GM23338 (cell line): ENCODE results near the gene TMPRSS5. TPM values are rescaled to one million over a fixed set of nuclear protein-coding genes. Genes with fewer than 3 reads are reported as not detected.

ENCODE experiments used
- CREB1 ChIP-seq: fragments of 250-450 bp; sonication (Bioruptor Pico); IDR thresholded peaks from 2 replicates; pipeline ENCODE4 v1.5.0; 2020; ENCODE audit warnings: low read depth, mild to moderate bottlenecking, moderate library complexity
- ETS1 ChIP-seq: IDR thresholded peaks from 2 replicates; pipeline ENCODE4 v1.6.1; 2016; ENCODE audit warnings: antibody characterized with exemption
- EZH2phosphoT487 ChIP-seq: fragments of 200-600 bp; sonication (generic); IDR thresholded peaks from one replicate; pipeline ENCODE4 v1.8.1; 2018; ENCODE audit warnings: antibody characterized with exemption; ENCODE audit not compliant: unreplicated experiment
- NANOG ChIP-seq: IDR thresholded peaks from 2 replicates; pipeline ENCODE4 v1.6.1; 2016; ENCODE audit warnings: antibody characterized with exemption, borderline replicate concordance
- REST ChIP-seq: IDR thresholded peaks from one replicate; pipeline ENCODE4 v1.6.1; 2018; ENCODE audit warnings: antibody characterized with exemption; ENCODE audit not compliant: unreplicated experiment
- ZNF462 ChIP-seq: fragments of 250-450 bp; sonication (Bioruptor Pico); IDR thresholded peaks from 2 replicates; pipeline ENCODE4 v1.5.0; 2020; ENCODE audit warnings: mild to moderate bottlenecking, moderate library complexity
- polyA plus RNA-seq: library from polyadenylated mRNA; unstranded; fragments of >200 nt; fragmentation: Nextera tagmentation; extraction: Ambion mirVana; gene quantifications from 2 replicates; pipeline ENCODE4 v1.2.1, GENCODE V29; 2016
- total RNA-seq: library from RNA; depleted of rRNA; stranded (reverse); fragments of >200 nt; shearing (Covaris generic); gene quantifications from 2 replicates; pipeline ENCODE4 v1.2.3, GENCODE V29; 2014

TMPRSS5 gene
- total and polyA plus RNA-seq, 2 experiments from 2014 or later: not detected

- no peak for TF ChIP-seq ZNF462 (CRISPR knock-in tag)
- no peak for TF ChIP-seq EZH2phosphoT487
- no peak for TF ChIP-seq REST
- TF ChIP-seq NANOG: no peak
- no peak for TF ChIP-seq CREB1 (CRISPR knock-in tag)
- no peak for TF ChIP-seq ETS1
Measured at GRCh38 chr11:113695207-113695606, 10.9 kb downstream of the TMPRSS5 start (continued).
